Transverse colon (tissue), 4 donors: ENCODE measurements around the gene TDRD10. TPM values are rescaled to one million over a fixed set of nuclear protein-coding genes. Genes with fewer than 3 reads are reported as not detected.

ENCODE experiments used
- DNase-seq: peaks from one replicate; pipeline ENCODE4 v3.0.0-alpha.2; 2019
- H3K27ac ChIP-seq, 4 donors: fragments of 200-600 bp; sonication (generic); 2 replicates each; pipeline ENCODE4 v1.5.1; 2016 to 2018; ENCODE audit warnings: inconsistent platforms in 4 of 4
- H3K27me3 ChIP-seq: fragments of 200-600 bp; sonication (generic); 2 replicates; pipeline ENCODE4 v1.5.1; 2017; ENCODE audit warnings: inconsistent platforms
- H3K36me3 ChIP-seq, 4 donors: fragments of 200-600 bp; sonication (generic); 2 replicates each; pipeline ENCODE4 v1.5.1; 2017 to 2019; ENCODE audit warnings: inconsistent platforms in 4 of 4
- H3K4me1 ChIP-seq, 4 donors: fragments of 200-600 bp; sonication (generic); 2 replicates each; pipeline ENCODE4 v1.5.1; 2017 to 2020; ENCODE audit warnings: inconsistent platforms in 4 of 4
- H3K4me3 ChIP-seq, 4 donors: fragments of 200-600 bp; sonication (generic); 1 replicate in 1 of 4; 2 replicates in 3 of 4; pipeline versions ENCODE4 v1.5.1 to v1.6.1; 2017 to 2019; ENCODE audit warnings: inconsistent platforms in 4 of 4
- H3K9me3 ChIP-seq, 2 donors: fragments of 200-600 bp; sonication (generic); 2 replicates each; pipeline ENCODE4 v1.5.1; 2017 to 2019; ENCODE audit warnings: inconsistent platforms in 2 of 2
- EP300 ChIP-seq: sonication (generic); formaldehyde crosslinking; IDR thresholded peaks from one replicate; pipeline ENCODE4 v1.6.1; 2017; ENCODE audit warnings: antibody characterized with exemption, low read depth
- POLR2A ChIP-seq: fragments of 450-650 bp; IDR thresholded peaks from one replicate; pipeline ENCODE4 v1.6.1; 2016; ENCODE audit warnings: antibody characterized with exemption, mild to moderate bottlenecking, moderate library complexity
- POLR2AphosphoS5 ChIP-seq, 3 donors: sonication (generic); formaldehyde crosslinking; IDR thresholded peaks; one replicate each; pipeline ENCODE4 v1.6.1; 2016; ENCODE audit warnings: antibody characterized with exemption in 3 of 3
- WGBS, 2 donors: methylation state at CpG; one replicate each; pipeline ENCODE4 v1.1.5; 2018; ENCODE audit warnings: low coverage in 1 of 2; 5-methylcytosine and 5-hydroxymethylcytosine counted together
- in situ Hi-C, 4 donors: fragments of 200-750 bp; cut with MboI; loops; one replicate each; pipeline versions ENCODE4 v1.15.0 to v1.15.1; 2017; ENCODE audit warnings: low sequenced_read_pairs in 3 of 4, low pct_ligation_motif_present in 1 of 4, low pct_unique_long_range_greater_than_20kb in 1 of 4
- intact Hi-C: fragments of 100-400 bp; cut with DNase I; formaldehyde crosslinking; loops from one replicate; pipeline ENCODE4 v1.15.1; 2023; ENCODE audit warnings: low total_unique reads
- total RNA-seq, 4 donors: library from RNA; depleted of rRNA; stranded (reverse); fragments of >200 nt; gene quantifications; one replicate each; pipeline ENCODE4 v1.1.0, GENCODE V29; 2016
- TF ChIP-seq, protein P1 (sequence below), 5 experiments: fragments of 200-600 bp in 3 of 5; fragments of 450-650 bp in 2 of 5; sonication (generic) in 3 of 5; IDR thresholded peaks; 1 replicate in 2 of 5; 2 replicates in 3 of 5; pipeline ENCODE4 v1.5.1; 2016 to 2017; ENCODE audit warnings: antibody characterized with exemption in 5 of 5, inconsistent platforms in 3 of 5, mild to moderate bottlenecking in 2 of 5, moderate library complexity in 1 of 5

TDRD10 gene
- total RNA-seq, 4 donors from 2014 or later: 0.96 to 3.3 TPM; not detected in 2

DNA sequence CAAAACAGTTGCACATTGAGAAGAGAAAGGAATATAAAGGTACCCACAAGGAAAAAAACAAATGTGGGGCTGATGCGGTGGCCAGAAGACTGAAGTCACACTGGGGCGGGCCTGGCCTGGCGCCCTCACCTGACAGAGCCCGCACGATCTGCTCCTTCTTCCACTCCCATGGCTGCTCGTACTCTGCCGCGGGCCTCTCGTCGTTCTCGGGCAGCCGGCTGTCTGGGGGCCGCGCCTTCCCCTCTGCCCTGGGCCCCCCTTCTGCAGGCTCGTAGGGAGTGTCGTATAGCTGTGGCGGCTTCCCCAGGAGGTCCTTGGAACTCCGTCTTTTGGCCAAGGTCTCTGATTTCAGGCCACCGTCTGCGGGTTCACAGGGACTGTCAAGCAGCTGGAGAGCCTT is 13.1 kb upstream of the TDRD10 start:
- intact Hi-C loops: loop anchor here (10.0 kb wide), 1 partner anchor 596 kb away; no protein-coding TSS in a partner anchor
- Histone ChIP-seq H3K27me3 (peaks cover 3% of the 10 kb centered on the region), H3K4me1 (peaks cover 0 to 6% (median 0%) of the 10 kb centered on the region in 4 donors), H3K9me3 (no peaks in the 10 kb centered on the region), H3K36me3 (no peaks in the 10 kb centered on the region), H3K4me3 (no peak overlapping the region), H3K27ac (no peak overlapping the region)
- in situ Hi-C loops: loop anchor here in 2 of 4 donors (10.0 kb wide), 2 partner anchors 56 to 396 kb away; no protein-coding TSS in a partner anchor
- 82% methylated on average over 20 of the region's 20 CpGs; no CpG with 5 or more reads in 1 of the 2 donors for WGBS, 2 donors
- DNase-seq: no peak
- TF ChIP-seq EP300: no peak
- TF ChIP-seq POLR2AphosphoS5 (IDR thresholded peaks at IDR 0.05): no peak
- TF ChIP-seq, protein P1, sequence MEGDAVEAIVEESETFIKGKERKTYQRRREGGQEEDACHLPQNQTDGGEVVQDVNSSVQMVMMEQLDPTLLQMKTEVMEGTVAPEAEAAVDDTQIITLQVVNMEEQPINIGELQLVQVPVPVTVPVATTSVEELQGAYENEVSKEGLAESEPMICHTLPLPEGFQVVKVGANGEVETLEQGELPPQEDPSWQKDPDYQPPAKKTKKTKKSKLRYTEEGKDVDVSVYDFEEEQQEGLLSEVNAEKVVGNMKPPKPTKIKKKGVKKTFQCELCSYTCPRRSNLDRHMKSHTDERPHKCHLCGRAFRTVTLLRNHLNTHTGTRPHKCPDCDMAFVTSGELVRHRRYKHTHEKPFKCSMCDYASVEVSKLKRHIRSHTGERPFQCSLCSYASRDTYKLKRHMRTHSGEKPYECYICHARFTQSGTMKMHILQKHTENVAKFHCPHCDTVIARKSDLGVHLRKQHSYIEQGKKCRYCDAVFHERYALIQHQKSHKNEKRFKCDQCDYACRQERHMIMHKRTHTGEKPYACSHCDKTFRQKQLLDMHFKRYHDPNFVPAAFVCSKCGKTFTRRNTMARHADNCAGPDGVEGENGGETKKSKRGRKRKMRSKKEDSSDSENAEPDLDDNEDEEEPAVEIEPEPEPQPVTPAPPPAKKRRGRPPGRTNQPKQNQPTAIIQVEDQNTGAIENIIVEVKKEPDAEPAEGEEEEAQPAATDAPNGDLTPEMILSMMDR (IDR thresholded peaks at IDR 0.05): no peak
- no peak for TF ChIP-seq POLR2A

DNA sequence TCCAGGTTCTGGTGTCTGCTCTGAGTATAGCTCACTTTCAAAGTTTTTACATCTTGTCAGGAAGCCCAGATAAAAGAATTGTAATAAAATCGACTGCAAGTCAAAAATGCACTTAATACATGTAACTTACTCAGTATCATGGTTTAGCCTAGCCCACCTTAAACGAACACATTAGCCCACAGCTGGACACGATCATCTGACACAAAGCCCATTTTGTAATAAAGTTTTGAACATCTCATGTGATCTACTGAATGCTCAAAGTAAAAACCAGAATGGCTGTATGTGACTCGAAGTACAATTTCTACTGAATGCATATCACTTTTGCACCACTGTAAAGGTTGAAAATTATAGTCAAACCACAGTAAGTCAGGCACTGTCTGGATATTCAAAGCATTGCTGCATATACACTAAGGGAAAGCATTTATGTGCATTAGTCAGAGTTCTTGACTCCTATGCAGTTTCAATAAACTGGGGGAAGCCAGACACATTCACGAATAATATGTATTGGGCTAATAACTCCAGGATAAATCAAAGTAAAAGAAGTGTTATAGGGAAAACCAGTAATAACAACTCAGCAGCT is 12.2 kb upstream of the TDRD10 start:
- Histone ChIP-seq H3K4me3 (no peak overlapping the region), H3K9me3 (no peaks in the 10 kb centered on the region), H3K36me3 (no peaks in the 10 kb centered on the region), H3K4me1 (peaks cover 0 to 6% (median 0%) of the 10 kb centered on the region in 4 donors), H3K27me3 (peaks cover 3% of the 10 kb centered on the region), H3K27ac (no peak overlapping the region)
- WGBS, 2 donors: 74 to 83% methylated on average over 4 to 5 of the region's 5 CpGs
- intact Hi-C loops: loop anchor here (10.0 kb wide), 1 partner anchor 595 kb away; no protein-coding TSS in a partner anchor
- TF ChIP-seq POLR2AphosphoS5 (IDR thresholded peaks at IDR 0.05) (no peak), POLR2A (no peak), EP300 (no peak)
- TF ChIP-seq, protein P1 (IDR thresholded peaks at IDR 0.05): no peak
- in situ Hi-C loops: loop anchor here in 2 of 4 donors (10.0 kb wide), 2 partner anchors 55 to 395 kb away; no protein-coding TSS in a partner anchor
- no peak for DNase-seq

DNA sequence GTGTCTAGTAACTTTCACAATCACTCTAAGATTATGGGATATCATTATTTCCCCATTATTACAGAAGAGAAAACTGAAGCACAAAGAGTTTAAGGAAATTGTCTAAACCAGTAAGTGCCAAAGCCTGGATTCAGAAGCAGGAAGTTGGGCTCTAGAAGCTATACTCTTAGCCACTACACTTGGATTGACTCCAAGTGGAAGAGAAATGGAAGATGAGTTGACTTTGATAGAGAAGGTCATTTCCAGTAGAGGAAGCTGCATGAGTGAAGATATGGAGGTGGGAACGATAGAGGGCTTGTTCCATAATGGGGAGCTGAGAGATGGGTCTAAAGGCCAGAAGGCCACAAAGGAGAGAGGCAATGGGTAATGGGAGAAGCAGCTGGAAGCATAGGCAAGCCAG is 11.7 kb upstream of the TDRD10 start:
- H3K36me3 ChIP-seq: no peaks in the 10 kb centered on the region
- in situ Hi-C loops (no loop called here), intact Hi-C loops (no loop called here)
- H3K4me3 ChIP-seq: no peak overlapping the region
- DNase-seq: no peak
- no peaks in the 10 kb centered on the region for H3K9me3 ChIP-seq
- H3K4me1 ChIP-seq: peaks cover 0 to 6% (median 0%) of the 10 kb centered on the region in 4 donors
- H3K27ac ChIP-seq: no peak overlapping the region
- 71 to 83% methylated on average over 1 of the region's 1 CpG for WGBS, 2 donors
- TF ChIP-seq POLR2A: no peak
- no peak for TF ChIP-seq EP300
- TF ChIP-seq, protein P1 (IDR thresholded peaks at IDR 0.05): no peak
- TF ChIP-seq POLR2AphosphoS5 (IDR thresholded peaks at IDR 0.05): no peak
- H3K27me3 ChIP-seq: peaks cover 4% of the 10 kb centered on the region

DNA sequence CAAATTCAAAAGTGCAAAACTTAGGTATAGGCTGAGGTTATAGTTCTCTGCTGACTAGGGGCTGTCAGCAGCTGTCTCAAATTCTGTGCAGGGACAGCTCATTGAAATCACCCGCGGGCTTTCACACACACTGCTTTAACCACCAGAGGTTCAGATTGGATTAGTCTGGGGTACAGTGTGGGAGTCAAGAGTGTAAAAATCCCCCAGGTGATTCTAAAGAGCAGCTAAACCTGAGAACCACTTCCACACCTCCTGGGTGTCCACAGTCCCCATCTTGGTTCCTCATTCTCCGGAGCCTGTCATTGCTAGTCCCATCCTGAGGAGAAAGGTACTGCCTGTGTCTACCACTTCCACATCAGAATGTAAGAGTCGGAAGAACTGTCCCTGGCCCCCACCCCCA is 9.9 kb upstream of the TDRD10 start:
- peaks cover 0 to 6% (median 0%) of the 10 kb centered on the region in 4 donors for H3K4me1 ChIP-seq
- no peak for DNase-seq
- peaks cover 9% of the 10 kb centered on the region for H3K27me3 ChIP-seq
- peak overlapping the region in 3 of 4 donors; percentile 23 to 49 (median 38) for H3K27ac ChIP-seq
- H3K36me3 ChIP-seq: no peaks in the 10 kb centered on the region
- in situ Hi-C loops (no loop called here), intact Hi-C loops (no loop called here)
- H3K4me3 ChIP-seq: no peak overlapping the region
- 79% methylated on average over 4 of the region's 4 CpGs; no CpG with 5 or more reads in 1 of the 2 donors for WGBS, 2 donors
- TF ChIP-seq, protein P1 (IDR thresholded peaks at IDR 0.05): no peak
- TF ChIP-seq POLR2AphosphoS5 (IDR thresholded peaks at IDR 0.05): no peak
- H3K9me3 ChIP-seq: no peaks in the 10 kb centered on the region
